Keratinocyte (primary cell): ENCODE measurements around the gene PRSS21.

Experiments used
- EZH2 ChIP-seq: IDR thresholded peaks from one replicate; pipeline ENCODE4 v1.6.1; 2012; ENCODE audit warnings: inconsistent platforms, mild to moderate bottlenecking, low read length, moderate library complexity
- TF ChIP-seq, protein P1 (sequence below), 3 experiments: IDR thresholded peaks in 1 of 3; conservative IDR thresholded peaks in 1 of 3; optimal IDR thresholded peaks in 1 of 3; 2 replicates in 2 of 3; 3 replicates in 1 of 3; pipeline versions ENCODE3 to v1.5.1; 2011; ENCODE audit warnings: low read length in 3 of 3, mild to moderate bottlenecking in 3 of 3, moderate library complexity in 2 of 3, control low read depth in 1 of 3, inconsistent platforms in 1 of 3; ENCODE audit not compliant: insufficient read depth in 2 of 3; ENCODE audit errors: extremely low read depth in 1 of 3

DNA sequence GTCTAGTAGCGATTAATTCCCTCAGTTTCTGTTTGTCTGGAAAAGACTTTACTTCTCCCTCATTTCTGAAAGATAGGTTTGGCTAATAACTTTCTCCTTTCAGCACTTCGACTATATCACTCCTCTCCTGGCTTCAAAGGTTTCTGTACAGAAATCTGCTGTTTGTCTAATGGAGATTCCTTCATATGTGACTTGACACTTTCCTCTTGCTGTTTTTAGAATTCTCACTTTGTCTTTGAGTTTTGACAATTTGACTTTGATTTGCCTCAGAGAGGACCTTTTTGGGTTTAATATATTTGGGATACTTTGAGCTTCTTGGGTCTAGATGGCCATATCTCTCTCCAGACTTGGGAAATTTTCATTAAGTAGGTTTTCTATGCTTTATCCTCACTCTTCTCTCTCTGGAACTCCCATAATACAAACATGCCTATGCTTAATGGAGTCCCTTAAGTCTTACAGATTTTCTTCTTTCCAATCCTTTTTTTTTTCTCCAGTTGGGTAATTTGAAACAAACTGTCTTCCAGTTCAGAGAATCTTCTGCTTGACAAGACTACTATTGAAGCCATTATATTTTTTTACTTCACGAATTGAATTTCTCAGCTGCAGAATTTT, 7.8 kb upstream of the PRSS21 start:
- TF ChIP-seq, protein P1, sequence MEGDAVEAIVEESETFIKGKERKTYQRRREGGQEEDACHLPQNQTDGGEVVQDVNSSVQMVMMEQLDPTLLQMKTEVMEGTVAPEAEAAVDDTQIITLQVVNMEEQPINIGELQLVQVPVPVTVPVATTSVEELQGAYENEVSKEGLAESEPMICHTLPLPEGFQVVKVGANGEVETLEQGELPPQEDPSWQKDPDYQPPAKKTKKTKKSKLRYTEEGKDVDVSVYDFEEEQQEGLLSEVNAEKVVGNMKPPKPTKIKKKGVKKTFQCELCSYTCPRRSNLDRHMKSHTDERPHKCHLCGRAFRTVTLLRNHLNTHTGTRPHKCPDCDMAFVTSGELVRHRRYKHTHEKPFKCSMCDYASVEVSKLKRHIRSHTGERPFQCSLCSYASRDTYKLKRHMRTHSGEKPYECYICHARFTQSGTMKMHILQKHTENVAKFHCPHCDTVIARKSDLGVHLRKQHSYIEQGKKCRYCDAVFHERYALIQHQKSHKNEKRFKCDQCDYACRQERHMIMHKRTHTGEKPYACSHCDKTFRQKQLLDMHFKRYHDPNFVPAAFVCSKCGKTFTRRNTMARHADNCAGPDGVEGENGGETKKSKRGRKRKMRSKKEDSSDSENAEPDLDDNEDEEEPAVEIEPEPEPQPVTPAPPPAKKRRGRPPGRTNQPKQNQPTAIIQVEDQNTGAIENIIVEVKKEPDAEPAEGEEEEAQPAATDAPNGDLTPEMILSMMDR (optimal IDR thresholded peaks at IDR 0.05 in 1 of 3, IDR thresholded peaks at IDR 0.05 in 1 of 3, conservative IDR thresholded peaks at IDR 0.05 in 1 of 3; ENCODE audit: extremely low read depth in 1 of 3, insufficient read depth in 2 of 3, low read length in 3 of 3): no peak
- no peak for TF ChIP-seq EZH2
